Vagina (tissue), 2 donors: Measurements from ENCODE around the gene MAML3. TPM values are rescaled to one million over a fixed set of nuclear protein-coding genes. Genes with fewer than 3 reads are reported as not detected.

ENCODE experiments used
- DNase-seq, 2 donors: peaks; one replicate each; pipeline ENCODE4 v3.0.0-alpha.2; 2017; ENCODE audit errors: extremely low spot score in 2 of 2
- H3K27ac ChIP-seq: fragments of 200-600 bp; sonication (generic); one replicate; pipeline ENCODE4 v1.5.1; 2019
- H3K27me3 ChIP-seq: fragments of 200-600 bp; sonication (generic); one replicate; pipeline ENCODE4 v1.5.1; 2019
- H3K36me3 ChIP-seq, 2 donors: fragments of 200-600 bp; sonication (generic); one replicate each; pipeline ENCODE4 v1.5.1; 2017 to 2019
- H3K4me1 ChIP-seq: fragments of 200-600 bp; sonication (generic); one replicate; pipeline ENCODE4 v1.5.1; 2019
- H3K4me3 ChIP-seq, 2 donors: fragments of 200-600 bp; sonication (generic); 1 replicate in 1 of 2; 2 replicates in 1 of 2; pipeline ENCODE4 v1.5.1; 2016 to 2019
- H3K9me3 ChIP-seq: fragments of 200-600 bp; sonication (generic); one replicate; pipeline ENCODE4 v1.5.1; 2019
- CTCF ChIP-seq, 3 experiments: fragments of 450-650 bp in 2 of 3; fragments of 200-600 bp in 1 of 3; sonication (generic) in 1 of 3; IDR thresholded peaks; one replicate each; pipeline ENCODE4 v1.5.1; 2017 to 2019; ENCODE audit warnings: antibody characterized with exemption in 3 of 3, mild to moderate bottlenecking in 2 of 3, moderate library complexity in 2 of 3
- POLR2A ChIP-seq, 2 donors: fragments of 450-650 bp; IDR thresholded peaks; one replicate each; pipeline ENCODE4 v1.6.1; 2017; ENCODE audit warnings: antibody characterized with exemption in 2 of 2, mild to moderate bottlenecking in 2 of 2, moderate library complexity in 2 of 2
- POLR2AphosphoS5 ChIP-seq, 2 donors: sonication (generic); formaldehyde crosslinking; IDR thresholded peaks; one replicate each; pipeline ENCODE4 v1.9.0; 2017; ENCODE audit warnings: antibody characterized with exemption in 2 of 2, mild to moderate bottlenecking in 2 of 2, low read depth in 1 of 2; ENCODE audit not compliant: insufficient read depth in 1 of 2
- intact Hi-C: fragments of 100-400 bp; cut with DNase I; formaldehyde crosslinking; loops from one replicate; pipeline ENCODE4 v1.15.1; 2023
- total RNA-seq: library from RNA; depleted of rRNA; stranded (reverse); fragments of >200 nt; gene quantifications from one replicate; pipeline ENCODE4 v1.2.3, GENCODE V29; 2016

The MAML3 gene
- total RNA-seq, 1 donor from 2014 or later = 16.2 TPM

- Histone ChIP-seq H3K9me3 (no peaks in the 10 kb centered on the region), H3K36me3 (no peaks in the 10 kb centered on the region), H3K27ac (no peak overlapping the region), H3K4me3 (no peak overlapping the region), H3K27me3 (no peaks in the 10 kb centered on the region), H3K4me1 (peaks cover 20% of the 10 kb centered on the region)
- no peak for DNase-seq
- intact Hi-C loops = no loop called here
- TF ChIP-seq POLR2AphosphoS5 (IDR thresholded peaks at IDR 0.05; ENCODE audit: insufficient read depth in 1 of 2, low read depth in 1 of 2) = no peak
- TF ChIP-seq CTCF (IDR thresholded peaks at IDR 0.05) = no peak
- no peak for TF ChIP-seq POLR2A (IDR thresholded peaks at IDR 0.05)
Observed at GRCh38 chr4:139910106-139910505, 243.9 kb downstream of the MAML3 start.

DNA sequence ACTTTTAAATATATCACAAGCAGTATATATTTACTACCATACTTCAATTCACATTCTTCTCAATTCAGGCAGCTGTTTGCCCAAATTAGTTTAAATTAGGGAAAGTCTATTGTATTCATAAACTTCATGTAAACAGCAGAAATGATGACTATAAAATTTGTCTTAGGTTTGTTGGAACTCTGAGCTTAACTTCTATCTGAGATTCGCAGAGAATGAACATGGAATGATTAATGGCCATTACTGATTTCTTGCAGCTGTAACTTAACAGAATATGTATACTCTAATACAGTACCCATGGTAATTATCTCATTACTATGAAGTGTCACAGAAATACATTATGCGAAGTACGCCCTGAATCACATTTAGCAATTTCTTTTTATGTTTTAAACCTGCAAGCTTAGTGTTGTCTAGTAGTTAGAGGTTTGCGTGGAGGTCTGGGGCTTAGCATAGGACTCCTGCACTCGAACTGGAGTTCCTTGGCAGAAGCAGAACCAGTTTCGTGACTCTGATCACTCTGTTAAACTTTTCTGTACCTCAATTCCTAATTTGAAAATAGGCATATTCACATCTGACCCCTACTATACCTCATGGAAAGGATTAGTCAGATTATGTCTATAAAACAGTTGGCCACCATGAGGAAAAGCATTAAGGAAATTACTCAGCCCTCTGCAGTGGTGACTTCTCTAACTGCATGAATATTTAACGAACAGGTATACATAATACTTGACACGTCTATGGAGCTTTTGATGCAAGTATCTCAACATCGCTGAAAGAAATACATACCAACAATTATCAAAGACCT, 245.1 kb downstream of the MAML3 start:
- H3K4me3 ChIP-seq = no peak overlapping the region
- no peaks in the 10 kb centered on the region for H3K36me3 ChIP-seq
- no peaks in the 10 kb centered on the region for H3K27me3 ChIP-seq
- no peak for DNase-seq
- peaks cover 14% of the 10 kb centered on the region for H3K4me1 ChIP-seq
- no peak overlapping the region for H3K27ac ChIP-seq
- intact Hi-C loops = no loop called here
- TF ChIP-seq POLR2AphosphoS5 (IDR thresholded peaks at IDR 0.05; ENCODE audit: insufficient read depth in 1 of 2, low read depth in 1 of 2) (no peak), CTCF (IDR thresholded peaks at IDR 0.05) (no peak), POLR2A (IDR thresholded peaks at IDR 0.05) (no peak)
- H3K9me3 ChIP-seq = no peaks in the 10 kb centered on the region

GRCh38 chr4:139907001-139907809, 246.8 kb downstream of the MAML3 start:
- intact Hi-C loops = no loop called here
- Histone ChIP-seq H3K36me3 (no peaks in the 10 kb centered on the region), H3K4me3 (no peak overlapping the region), H3K27ac (no peak overlapping the region), H3K4me1 (peaks cover 1% of the 10 kb centered on the region), H3K27me3 (no peaks in the 10 kb centered on the region), H3K9me3 (no peaks in the 10 kb centered on the region)
- DNase-seq = no peak
- TF ChIP-seq POLR2AphosphoS5 (IDR thresholded peaks at IDR 0.05; ENCODE audit: insufficient read depth in 1 of 2, low read depth in 1 of 2) (no peak), CTCF (IDR thresholded peaks at IDR 0.05) (no peak), POLR2A (IDR thresholded peaks at IDR 0.05) (no peak)

DNA sequence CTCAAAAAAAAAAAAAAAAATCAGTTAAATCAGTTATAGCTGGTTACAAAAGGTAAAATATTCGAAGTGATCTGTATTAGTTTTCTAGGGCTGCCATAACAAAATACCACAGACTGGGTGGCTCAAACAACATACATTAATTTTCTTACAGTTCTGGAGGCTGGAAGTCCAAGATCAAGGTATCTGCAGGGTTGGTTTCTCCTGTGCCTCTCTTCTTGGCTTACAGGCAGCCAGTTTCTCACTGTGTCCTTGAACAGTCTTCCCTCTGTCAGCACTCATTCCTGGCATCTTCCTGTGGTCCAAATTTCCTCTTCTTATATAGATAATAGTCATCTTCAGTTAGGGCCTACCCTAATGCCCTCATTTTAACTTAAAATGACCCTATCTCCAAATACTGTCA, 248.5 kb downstream of the MAML3 start:
- intact Hi-C loops = no loop called here
- no peak overlapping the region for H3K27ac ChIP-seq
- H3K4me3 ChIP-seq = no peak overlapping the region
- H3K9me3 ChIP-seq = no peaks in the 10 kb centered on the region
- no peaks in the 10 kb centered on the region for H3K36me3 ChIP-seq
- no peaks in the 10 kb centered on the region for H3K27me3 ChIP-seq
- no peak for TF ChIP-seq POLR2AphosphoS5 (IDR thresholded peaks at IDR 0.05; ENCODE audit: insufficient read depth in 1 of 2, low read depth in 1 of 2)
- no peak for TF ChIP-seq CTCF (IDR thresholded peaks at IDR 0.05)
- TF ChIP-seq POLR2A (IDR thresholded peaks at IDR 0.05) = no peak
- no peak for DNase-seq
- peaks cover 15% of the 10 kb centered on the region for H3K4me1 ChIP-seq
